MCF 10A (cell line): ENCODE data around the gene MGAT3. TPM values are rescaled to one million over a fixed set of nuclear protein-coding genes. Genes with fewer than 3 reads are reported as not detected.

Experiments used
- BruUV-seq: library from RNA; stranded (reverse); fragments of 400-500 nt; replicated peaks from 2 replicates; lab custom pipeline; 2021; lab: Mats Ljungman, UMichigan
- CTCF ChIA-PET: fragments of 300-600 bp; sonication (Branson Sonifier 250); formaldehyde crosslinking; extraction: SDS; loops from one replicate; lab custom pipeline; 2021; ENCODE audit warnings: antibody characterized with exemption, inconsistent platforms; lab: Yijun Ruan, JAX
- POLR2A ChIA-PET: fragments of 300-600, 350-650 bp; sonication (Branson Sonifier 250); formaldehyde crosslinking; extraction: SDS; loops from one replicate; lab custom pipeline; 2020; ENCODE audit warnings: antibody characterized with exemption, inconsistent platforms; lab: Yijun Ruan, JAX
- DNase-seq: peaks from one replicate; pipeline ENCODE4 v3.0.0-alpha.2; 2018; ENCODE audit not compliant: unreplicated experiment
- H3K27ac Mint-ChIP-seq: one replicate; pipeline ENCODE4 v1.8.0; 2022; ENCODE audit warnings: mild to moderate bottlenecking, low read depth, mixed read lengths; ENCODE audit not compliant: unreplicated experiment
- H3K27me3 Mint-ChIP-seq: one replicate; pipeline ENCODE4 v1.8.0; 2022; ENCODE audit warnings: mixed read lengths; ENCODE audit not compliant: insufficient read depth, unreplicated experiment
- H3K36me3 Mint-ChIP-seq: one replicate; pipeline ENCODE4 v1.8.0; 2022; ENCODE audit warnings: mild to moderate bottlenecking, moderate library complexity, mixed read lengths; ENCODE audit not compliant: insufficient read depth, unreplicated experiment
- H3K4me1 Mint-ChIP-seq: one replicate; pipeline ENCODE4 v1.8.0; 2022; ENCODE audit warnings: mixed read lengths; ENCODE audit not compliant: insufficient read depth, unreplicated experiment
- H3K4me3 Mint-ChIP-seq: one replicate; pipeline ENCODE4 v1.8.0; 2022; ENCODE audit warnings: mild to moderate bottlenecking, moderate library complexity, mixed read lengths; ENCODE audit not compliant: unreplicated experiment
- H3K9me3 Mint-ChIP-seq: one replicate; pipeline ENCODE4 v1.8.0; 2022; ENCODE audit warnings: mixed read lengths; ENCODE audit not compliant: unreplicated experiment
- CTCF ChIP-seq: fragments of 200-600 bp; IDR thresholded peaks from one replicate; pipeline ENCODE4 v1.8.0; 2022; ENCODE audit warnings: antibody characterized with exemption, mild to moderate bottlenecking; ENCODE audit not compliant: unreplicated experiment
- intact Hi-C: fragments of 100-400 bp; cut with micrococcal nuclease; formaldehyde crosslinking; loops from 2 replicates; pipeline ENCODE4 v1.14.1; 2022
- total RNA-seq: library from RNA; stranded (reverse); gene quantifications from 2 replicates; pipeline ENCODE4 v1.2.3, GENCODE V29; 2022

Gene MGAT3
- total RNA-seq, 1 experiment from 2014 or later: not detected

GRCh38 chr22:39491696-39492095, 34.9 kb downstream of the MGAT3 start:
- Mint-ChIP-seq H3K4me3 (no peak overlapping the region), H3K4me1 (no peaks in the 10 kb centered on the region), H3K36me3 (no peaks in the 10 kb centered on the region), H3K27ac (no peak overlapping the region), H3K9me3 (no peaks in the 10 kb centered on the region), H3K27me3 (no peaks in the 10 kb centered on the region)
- TF ChIP-seq CTCF: no peak
- no TSS peak for BruUV-seq
- DNase-seq: no peak
- intact Hi-C loops: no loop called here
- POLR2A ChIA-PET: interaction anchor here (0.7 to 3.0 kb wide), 3 partner anchors 29 to 768 kb away, joined by 3 to 15 read pairs (median 4); partner anchors contain the start of genes ATF4 and RPL3
- CTCF ChIA-PET: interaction anchor here (0.7 to 1.0 kb wide), 3 partner anchors 10 to 175 kb away, joined by 3 read pairs; no protein-coding TSS in a partner anchor

GRCh38 chr22:39492186-39492585, 35.4 kb downstream of the MGAT3 start:
- Mint-ChIP-seq H3K27ac (no peak overlapping the region), H3K27me3 (no peaks in the 10 kb centered on the region), H3K9me3 (no peaks in the 10 kb centered on the region), H3K4me1 (no peaks in the 10 kb centered on the region), H3K4me3 (no peak overlapping the region), H3K36me3 (no peaks in the 10 kb centered on the region)
- BruUV-seq: no TSS peak
- ChIA-PET POLR2A (interaction anchor here (3.0 kb wide), 1 partner anchor 28 kb away, joined by 15 read pairs; the partner anchor contains the start of gene ATF4), CTCF (interaction anchor here (0.6 to 4.9 kb wide), 2 partner anchors 36 to 51 kb away, joined by 3 to 66 read pairs; no protein-coding TSS in a partner anchor)
- intact Hi-C loops: no loop called here
- no peak for DNase-seq
- TF ChIP-seq CTCF: no peak

DNA sequence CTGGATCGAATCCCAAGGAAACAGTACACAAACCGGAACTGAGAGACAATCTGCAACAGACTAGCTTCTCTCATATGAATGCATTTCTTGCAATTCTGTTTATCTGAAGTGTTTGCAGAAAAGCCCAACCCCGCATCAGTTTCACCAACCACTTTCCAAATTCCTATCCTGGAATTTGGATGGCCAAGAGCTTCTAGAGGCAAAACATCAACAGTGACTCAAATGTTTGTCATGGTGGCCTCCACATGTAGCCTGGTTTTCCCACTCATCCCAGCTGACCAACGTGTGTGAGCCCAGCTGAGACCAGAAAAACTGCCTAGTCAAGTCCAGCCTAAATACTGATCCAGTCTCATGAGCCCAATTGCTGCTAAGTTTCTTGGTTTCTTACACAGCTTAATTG, 36.9 kb downstream of the MGAT3 start:
- intact Hi-C loops: loop anchor here (1.0 kb wide), 1 partner anchor 36 kb away; no protein-coding TSS in a partner anchor
- no peak overlapping the region for H3K27ac Mint-ChIP-seq
- H3K27me3 Mint-ChIP-seq: no peaks in the 10 kb centered on the region

More for the DNA sequence above, 36.9 kb downstream of the MGAT3 start:
- Mint-ChIP-seq H3K4me3 (no peak overlapping the region), H3K9me3 (no peaks in the 10 kb centered on the region), H3K4me1 (no peaks in the 10 kb centered on the region), H3K36me3 (no peaks in the 10 kb centered on the region)
- ChIA-PET CTCF (interaction anchor here (0.6 to 4.9 kb wide), 16 partner anchors 8 to 1104 kb away, joined by 3 to 66 read pairs (median 4); partner anchors contain the start of gene MIEF1), POLR2A (interaction anchor here (0.9 to 1.4 kb wide), 4 partner anchors 26 to 178 kb away, joined by 3 to 5 read pairs (median 4); partner anchors contain the start of gene ATF4)
- BruUV-seq: no TSS peak
- no peak for TF ChIP-seq CTCF
- no peak for DNase-seq
